ENCODE results near the gene CAMTA1. TPM values are rescaled to one million over a fixed set of nuclear protein-coding genes. Genes with fewer than 3 reads are reported as not detected.

The CAMTA1 gene
- total RNA-seq, 1 experiment from 2014 or later, result 69.5 TPM

GRCh38 chr1:7006996-7007871 is 222.0 kb downstream of the CAMTA1 start:
- ChIA-PET POLR2A (no interaction called here), RAD21 (ENCODE audit: low non-redundant PET in 1 of 2, low total read pairs in 2 of 2, uncharacterized antibody in 2 of 2, unreplicated experiment in 2 of 2) (no interaction called here), CTCF (no interaction called here)
- Histone ChIP-seq H3K9ac (ENCODE audit: low read length) (no peak overlapping the region), H3K4me3 (replicated peaks in 1 of 2; ENCODE audit: low read depth in 1 of 2, low read length in 2 of 2) (no peak overlapping the region), H3K27ac (ENCODE audit: low read depth, low read length) (no peak overlapping the region), H3K9me3 (ENCODE audit: control insufficient read depth in 1 of 2, insufficient read depth in 1 of 2, low read depth in 1 of 2, low read length in 2 of 2) (no peaks in the 10 kb centered on the region), H3K79me2 (ENCODE audit: insufficient read depth, low read length) (no peaks in the 10 kb centered on the region), H3K4me2 (ENCODE audit: low read length) (no peak overlapping the region), H3K4me1 (ENCODE audit: control insufficient read depth in 1 of 2, insufficient read depth in 2 of 2, low read length in 2 of 2) (no peaks in the 10 kb centered on the region), H2AFZ (ENCODE audit: low read depth, low read length, poor library complexity, severe bottlenecking) (no peak overlapping the region), H4K20me1 (ENCODE audit: insufficient read depth) (no peaks in the 10 kb centered on the region), H3K9me2 (ENCODE audit: insufficient read depth) (no peaks in the 10 kb centered on the region), H3K27me3 (ENCODE audit: insufficient read depth, low read length) (no peaks in the 10 kb centered on the region; the same call in 1 of the 2 replicates), H3K36me3 (ENCODE audit: control insufficient read depth in 1 of 2, insufficient read depth in 2 of 2, low read length in 2 of 2) (no peaks in the 10 kb centered on the region)
- TF ChIP-seq TCF7L2 (IDR thresholded peaks at IDR 0.05; ENCODE audit: borderline replicate concordance, extremely low read depth, insufficient read depth, insufficient read length) (no peak), SIN3A (IDR thresholded peaks at IDR 0.05; ENCODE audit: low read depth) (no peak), FOSL1 (IDR thresholded peaks at IDR 0.05; ENCODE audit: low read depth) (no peak), YY1 (IDR thresholded peaks at IDR 0.05; ENCODE audit: extremely low read depth, insufficient replicate concordance, low read depth, low read length) (no peak), CBX3 (IDR thresholded peaks at IDR 0.05; ENCODE audit: low read depth) (no peak), ATF3 (IDR thresholded peaks at IDR 0.05) (no peak), CEBPB (IDR thresholded peaks at IDR 0.05; ENCODE audit: low read depth) (no peak), SP1 (IDR thresholded peaks at IDR 0.05; ENCODE audit: low read depth) (no peak), POLR2A (IDR thresholded peaks at IDR 0.05; ENCODE audit: borderline replicate concordance, extremely low read depth, insufficient read depth, insufficient read length) (no peak), EZH2 (IDR thresholded peaks at IDR 0.05) (no peak), EGR1 (IDR thresholded peaks at IDR 0.05; ENCODE audit: low read depth) (no peak), ZNF274 (IDR thresholded peaks at IDR 0.05; ENCODE audit: low read depth, low read length) (no peak), EZH2phosphoT487 (IDR thresholded peaks at IDR 0.05; ENCODE audit: borderline replicate concordance) (no peak), ZBTB33 (IDR thresholded peaks at IDR 0.05; ENCODE audit: extremely low read depth, insufficient replicate concordance, low read length) (no peak)
- intact Hi-C loops (cut with micrococcal nuclease), result no loop called here
- no TSS peak for BruUV-seq (replicated peaks)
- DNase-seq (ENCODE audit: low read depth, low spot score), result no peak
- no peak for ATAC-seq

All from HCT116 (cell line).